Neural cell (in vitro differentiated cells): ENCODE results near the gene FABP7. TPM values are rescaled to one million over a fixed set of nuclear protein-coding genes. Genes with fewer than 3 reads are reported as not detected.

ENCODE experiments used
- H2AFZ ChIP-seq: fragments of 200-600, 300-800 bp; sonication (generic), shearing (Covaris generic); 2 replicates; pipeline ENCODE4 v1.6.0; 2014; ENCODE audit warnings: low read depth, mild to moderate bottlenecking, antibody characterized with exemption, low read length, moderate library complexity
- H3F3A ChIP-seq: fragments of 200-600 bp; shearing (Covaris generic); 2 replicates; pipeline ENCODE4 v1.6.1; 2016; ENCODE audit warnings: mild to moderate bottlenecking, moderate library complexity, mixed read lengths, antibody characterized with exemption, low read length; ENCODE audit not compliant: insufficient read depth, poor library complexity, severe bottlenecking
- H3K27ac ChIP-seq: fragments of 200-600, 300-800 bp; sonication (generic), shearing (Covaris generic); 2 replicates; pipeline ENCODE4 v1.5.1; 2014; ENCODE audit warnings: mild to moderate bottlenecking, low read length, moderate library complexity
- H3K27me3 ChIP-seq: fragments of 300-800, 200-600 bp; sonication (generic), shearing (Covaris generic); 2 replicates; pipeline ENCODE4 v1.6.0; 2014; ENCODE audit warnings: mild to moderate bottlenecking, low read depth, low read length, moderate library complexity; ENCODE audit not compliant: insufficient read depth
- H3K36me3 ChIP-seq: fragments of 300-800, 200-600 bp; sonication (generic), shearing (Covaris generic); 2 replicates; pipeline ENCODE4 v1.5.1; 2014; ENCODE audit warnings: mild to moderate bottlenecking, antibody characterized with exemption, low read length, moderate library complexity; ENCODE audit not compliant: insufficient read depth
- H3K4me2 ChIP-seq: fragments of 300-800, 200-600 bp; sonication (generic), shearing (Covaris generic); 2 replicates; pipeline ENCODE4 v1.6.0; 2014; ENCODE audit warnings: mild to moderate bottlenecking, low read length
- H3K4me3 ChIP-seq: fragments of 300-800, 200-600 bp; sonication (generic), shearing (Covaris generic); 2 replicates; pipeline ENCODE4 v1.5.1; 2014; ENCODE audit warnings: mild to moderate bottlenecking, low read length, moderate library complexity
- H3K79me2 ChIP-seq: fragments of 200-600 bp; shearing (Covaris generic); replicated peaks from 2 replicates; pipeline ENCODE4 v1.6.0; 2014; ENCODE audit warnings: mild to moderate bottlenecking, low read length, moderate library complexity; ENCODE audit not compliant: insufficient read depth
- H3K9ac ChIP-seq: fragments of 300-800, 200-600 bp; sonication (generic), shearing (Covaris generic); 2 replicates; pipeline ENCODE4 v1.6.1; 2016; ENCODE audit warnings: mild to moderate bottlenecking, low read length, mixed read lengths
- H3K9me2 ChIP-seq: fragments of 200-600 bp; shearing (Covaris generic); 2 replicates; pipeline ENCODE4 v1.6.1; 2016; ENCODE audit warnings: mild to moderate bottlenecking, low read length, mixed read lengths; ENCODE audit not compliant: insufficient read depth
- H3K9me3 ChIP-seq: fragments of 200-600, 300-800 bp; sonication (generic), shearing (Covaris generic); 2 replicates; pipeline ENCODE4 v1.6.1; 2016; ENCODE audit warnings: mild to moderate bottlenecking, mixed run types, low read length, moderate library complexity, mixed read lengths
- H4K20me1 ChIP-seq: fragments of 200-600 bp; shearing (Covaris generic); 2 replicates; pipeline ENCODE4 v1.6.1; 2016; ENCODE audit warnings: mild to moderate bottlenecking, mixed run types; ENCODE audit not compliant: insufficient read depth
- EP300 ChIP-seq: fragments of 450-650 bp; conservative IDR thresholded peaks from 2 replicates; pipeline ENCODE4 v1.6.1; 2014; ENCODE audit warnings: antibody characterized with exemption, mild to moderate bottlenecking, moderate library complexity; ENCODE audit not compliant: poor library complexity, severe bottlenecking
- EZH2 ChIP-seq: fragments of 200-600, 300-800 bp; shearing (Covaris generic), sonication (generic); IDR thresholded peaks from 2 replicates; pipeline ENCODE4 v1.6.1; 2014; ENCODE audit warnings: antibody characterized with exemption, low read length, borderline replicate concordance, mild to moderate bottlenecking; ENCODE audit not compliant: insufficient read depth, poor library complexity, severe bottlenecking
- MXI1 ChIP-seq: fragments of 450-650 bp; conservative IDR thresholded peaks from 2 replicates; pipeline ENCODE4 v1.6.1; 2014; ENCODE audit warnings: antibody characterized with exemption, mild to moderate bottlenecking; ENCODE audit not compliant: poor library complexity, severe bottlenecking
- POLR2AphosphoS5 ChIP-seq: IDR thresholded peaks from 2 replicates; pipeline ENCODE4 v1.6.1; 2012
- RAD21 ChIP-seq: fragments of 450-650 bp; conservative IDR thresholded peaks from 2 replicates; pipeline ENCODE4 v1.6.1; 2014; ENCODE audit warnings: antibody characterized with exemption, mild to moderate bottlenecking, moderate library complexity
- REST ChIP-seq: IDR thresholded peaks from 2 replicates; pipeline ENCODE4 v1.6.1; 2012; ENCODE audit warnings: borderline replicate concordance
- SMC3 ChIP-seq: fragments of 450-650 bp; conservative IDR thresholded peaks from 2 replicates; pipeline ENCODE4 v1.6.1; 2014; ENCODE audit warnings: antibody characterized with exemption, mild to moderate bottlenecking, moderate library complexity; ENCODE audit not compliant: poor library complexity
- TAF1 ChIP-seq: IDR thresholded peaks from 2 replicates; pipeline ENCODE4 v1.6.1; 2012; ENCODE audit warnings: low read depth
- polyA plus RNA-seq: library from polyadenylated mRNA; depleted of rRNA; stranded (reverse); fragments of >200 nt; gene quantifications from 2 replicates; pipeline ENCODE4 v1.2.3, GENCODE V29; 2014
- TF ChIP-seq, protein P1 (sequence below): fragments of 450-650 bp; IDR thresholded peaks from 2 replicates; pipeline ENCODE4 v1.5.1; 2014; ENCODE audit warnings: antibody characterized with exemption, mild to moderate bottlenecking, moderate library complexity; ENCODE audit not compliant: poor library complexity, severe bottlenecking

Gene FABP7
- polyA plus RNA-seq, 1 donor from 2014 or later = 37.2 TPM

GRCh38 chr6:122790028-122790422, 10.5 kb downstream of the FABP7 start:
- peak overlapping the region; percentile 42 for H3K4me2 ChIP-seq
- H3K36me3 ChIP-seq = no peaks in the 10 kb centered on the region
- peak overlapping the region; percentile 77 for H3K9ac ChIP-seq
- no peaks in the 10 kb centered on the region for H3F3A ChIP-seq
- peak overlapping the region; percentile 90 for H3K4me3 ChIP-seq
- no peaks in the 10 kb centered on the region for H3K27me3 ChIP-seq
- H3K9me3 ChIP-seq = no peaks in the 10 kb centered on the region
- no peak for TF ChIP-seq EZH2
- H2AFZ ChIP-seq = peak overlapping the region; percentile 84
- H3K79me2 ChIP-seq = peaks cover 3% of the 10 kb centered on the region
- H4K20me1 ChIP-seq = no peaks in the 10 kb centered on the region
- no peaks in the 10 kb centered on the region for H3K9me2 ChIP-seq
- peak overlapping the region; percentile 75 for H3K27ac ChIP-seq

DNA sequence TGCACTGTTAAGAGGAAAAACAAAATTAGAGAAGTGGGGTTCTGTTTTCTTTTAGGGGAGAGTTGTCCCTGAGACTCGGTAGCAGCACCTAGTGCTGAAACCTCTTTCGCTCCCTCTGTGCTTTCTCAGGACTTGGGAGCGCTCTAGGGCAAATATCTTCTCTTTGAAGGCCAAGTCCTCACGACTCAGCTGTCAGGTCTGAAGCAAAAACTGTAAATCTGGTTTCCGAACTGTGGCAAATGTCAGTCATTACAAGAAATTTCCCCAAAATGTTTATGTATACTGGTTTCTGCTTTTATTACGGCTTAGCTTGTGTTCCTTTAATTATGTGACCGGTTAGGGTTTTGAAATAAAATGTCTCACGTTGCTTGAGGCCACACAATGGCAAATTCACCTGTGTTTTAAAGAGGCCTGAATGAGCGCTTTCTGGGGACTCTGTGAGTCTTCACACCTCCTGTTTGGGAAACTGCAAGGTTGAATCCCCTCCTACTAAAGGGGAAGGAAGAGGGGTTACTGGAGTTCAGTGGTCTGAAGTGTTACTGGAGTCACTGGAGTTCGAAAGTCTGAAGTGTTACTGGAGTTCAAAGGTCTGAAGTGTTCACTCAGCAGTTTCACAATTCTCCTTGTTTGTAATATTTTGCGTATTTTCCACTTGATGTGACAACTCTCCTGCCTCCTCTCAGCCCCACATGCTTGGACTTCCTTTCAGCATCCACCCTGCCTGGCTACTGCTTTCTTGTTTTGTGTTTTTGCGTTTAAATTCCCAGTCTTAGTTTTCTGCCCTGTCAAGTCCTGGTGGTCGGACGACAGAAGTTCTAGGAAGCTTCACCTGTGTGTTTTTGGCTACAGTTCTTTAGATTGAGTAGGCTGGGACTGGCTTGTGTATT, 11.2 kb downstream of the FABP7 start:
- Histone ChIP-seq H3K9ac (peak overlapping the region; percentile 77), H3K27me3 (no peaks in the 10 kb centered on the region), H3K27ac (peak overlapping the region; percentile 75), H3K4me2 (peak overlapping the region; percentile 42), H3K36me3 (no peaks in the 10 kb centered on the region), H3K79me2 (peaks cover 3% of the 10 kb centered on the region), H3K9me3 (no peaks in the 10 kb centered on the region), H2AFZ (no peak overlapping the region), H4K20me1 (no peaks in the 10 kb centered on the region), H3K9me2 (no peaks in the 10 kb centered on the region), H3F3A (no peaks in the 10 kb centered on the region), H3K4me3 (peak overlapping the region; percentile 90)
- no peak for TF ChIP-seq EP300
- no peak for TF ChIP-seq SMC3
- TF ChIP-seq, protein P1, sequence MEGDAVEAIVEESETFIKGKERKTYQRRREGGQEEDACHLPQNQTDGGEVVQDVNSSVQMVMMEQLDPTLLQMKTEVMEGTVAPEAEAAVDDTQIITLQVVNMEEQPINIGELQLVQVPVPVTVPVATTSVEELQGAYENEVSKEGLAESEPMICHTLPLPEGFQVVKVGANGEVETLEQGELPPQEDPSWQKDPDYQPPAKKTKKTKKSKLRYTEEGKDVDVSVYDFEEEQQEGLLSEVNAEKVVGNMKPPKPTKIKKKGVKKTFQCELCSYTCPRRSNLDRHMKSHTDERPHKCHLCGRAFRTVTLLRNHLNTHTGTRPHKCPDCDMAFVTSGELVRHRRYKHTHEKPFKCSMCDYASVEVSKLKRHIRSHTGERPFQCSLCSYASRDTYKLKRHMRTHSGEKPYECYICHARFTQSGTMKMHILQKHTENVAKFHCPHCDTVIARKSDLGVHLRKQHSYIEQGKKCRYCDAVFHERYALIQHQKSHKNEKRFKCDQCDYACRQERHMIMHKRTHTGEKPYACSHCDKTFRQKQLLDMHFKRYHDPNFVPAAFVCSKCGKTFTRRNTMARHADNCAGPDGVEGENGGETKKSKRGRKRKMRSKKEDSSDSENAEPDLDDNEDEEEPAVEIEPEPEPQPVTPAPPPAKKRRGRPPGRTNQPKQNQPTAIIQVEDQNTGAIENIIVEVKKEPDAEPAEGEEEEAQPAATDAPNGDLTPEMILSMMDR = no peak
- TF ChIP-seq MXI1 = no peak
- no peak for TF ChIP-seq RAD21
- no peak for TF ChIP-seq POLR2AphosphoS5
- TF ChIP-seq EZH2 = no peak
- no peak for TF ChIP-seq REST
- TF ChIP-seq TAF1 = no peak
